Astrocyte (in vitro differentiated cells and primary cell): Measurements from ENCODE around the gene TRAFD1. TPM values are rescaled to one million over a fixed set of nuclear protein-coding genes. Genes with fewer than 3 reads are reported as not detected.
"Not testable (repeated sequence)": the region's sequence is repeated elsewhere in the genome, so short reads cannot be mapped to it uniquely, and the experiment has no call there.

Experiments
- DNase-seq: peaks from one replicate; pipeline ENCODE4 v3.0.0-alpha.2; 2010; ENCODE audit warnings: low read depth
- FAIRE-seq: peaks from 2 replicates; lab custom pipeline; 2011; peaks lifted over from hg19 to GRCh38; lab: Jason Lieb, UNC
- H2AFZ ChIP-seq: 2 replicates; pipeline ENCODE4 v1.6.0; 2012; ENCODE audit warnings: low read depth, low read length, inconsistent platforms
- H3K27ac ChIP-seq: 2 replicates; pipeline ENCODE4 v1.5.1; 2011; ENCODE audit warnings: low read depth, low read length, inconsistent platforms
- H3K27me3 ChIP-seq: 2 replicates; pipeline ENCODE4 v1.6.0; 2011; ENCODE audit warnings: low read length, inconsistent platforms; ENCODE audit not compliant: insufficient read depth
- H3K36me3 ChIP-seq: 2 replicates; pipeline ENCODE4 v1.5.1; 2011; ENCODE audit warnings: low read length, inconsistent platforms; ENCODE audit not compliant: insufficient read depth
- H3K4me1 ChIP-seq: 2 replicates; pipeline ENCODE4 v1.5.1; 2011; ENCODE audit warnings: low read length, inconsistent platforms; ENCODE audit not compliant: insufficient read depth
- H3K4me2 ChIP-seq: 2 replicates; pipeline ENCODE4 v1.6.0; 2012; ENCODE audit warnings: low read length, inconsistent platforms
- H3K4me3 ChIP-seq: 2 replicates; pipeline ENCODE4 v1.5.1; 2011; ENCODE audit warnings: low read depth, mild to moderate bottlenecking, low read length, inconsistent platforms; ENCODE audit not compliant: insufficient read depth
- H3K79me2 ChIP-seq: 2 replicates; pipeline ENCODE4 v1.6.0; 2012; ENCODE audit warnings: mild to moderate bottlenecking, low read length, inconsistent platforms; ENCODE audit not compliant: insufficient read depth
- H3K9ac ChIP-seq: 2 replicates; pipeline ENCODE4 v1.6.0; 2012; ENCODE audit warnings: mild to moderate bottlenecking, low read length, inconsistent platforms
- H3K9me3 ChIP-seq: 2 replicates; pipeline ENCODE4 v1.5.1; 2012; ENCODE audit warnings: low read depth, mild to moderate bottlenecking, low read length, inconsistent platforms; ENCODE audit not compliant: insufficient read depth
- H4K20me1 ChIP-seq: 2 replicates; pipeline ENCODE4 v1.6.0; 2012; ENCODE audit warnings: low read length, inconsistent platforms; ENCODE audit not compliant: insufficient read depth
- H3K27ac Mint-ChIP-seq: one replicate; pipeline ENCODE4 v1.8.0; 2021; ENCODE audit warnings: mild to moderate bottlenecking, mixed read lengths; ENCODE audit not compliant: unreplicated experiment
- H3K27me3 Mint-ChIP-seq: one replicate; pipeline ENCODE4 v1.8.0; 2021; ENCODE audit warnings: low read depth, mixed read lengths; ENCODE audit not compliant: unreplicated experiment
- H3K36me3 Mint-ChIP-seq: one replicate; pipeline ENCODE4 v1.8.0; 2021; ENCODE audit warnings: low read depth, mixed read lengths; ENCODE audit not compliant: unreplicated experiment
- H3K4me1 Mint-ChIP-seq: one replicate; pipeline ENCODE4 v1.8.0; 2021; ENCODE audit warnings: low read depth, mixed read lengths; ENCODE audit not compliant: unreplicated experiment
- H3K4me3 Mint-ChIP-seq: one replicate; pipeline ENCODE4 v1.8.0; 2021; ENCODE audit warnings: mild to moderate bottlenecking, moderate library complexity, mixed read lengths; ENCODE audit not compliant: unreplicated experiment
- H3K9me3 Mint-ChIP-seq: one replicate; pipeline ENCODE4 v1.8.0; 2021; ENCODE audit warnings: mild to moderate bottlenecking, mixed read lengths; ENCODE audit not compliant: unreplicated experiment
- CTCF ChIP-seq: IDR thresholded peaks from 2 replicates; pipeline ENCODE4 v1.5.1; 2011; ENCODE audit warnings: low read depth, mild to moderate bottlenecking, inconsistent platforms, low read length, moderate library complexity; ENCODE audit not compliant: insufficient read depth
- EZH2 ChIP-seq: IDR thresholded peaks from 2 replicates; pipeline ENCODE4 v1.6.1; 2012; ENCODE audit warnings: mild to moderate bottlenecking, low read length, inconsistent platforms; ENCODE audit not compliant: insufficient read depth
- total RNA-seq: library from RNA; stranded (reverse); gene quantifications from 2 replicates; pipeline ENCODE4 v1.2.1, GENCODE V29; 2021

Gene TRAFD1
- total RNA-seq, 1 donor from 2014 or later: 35.6 TPM

GRCh38 chr12:112108202-112109079, 16.9 kb upstream of the TRAFD1 start, which contains the start of gene NAA25:
TSS of gene NAA25 (minus strand) at chr12:112108783. CDS start at chr12:112108773, 10 bp downstream.
- Histone ChIP-seq H3K27me3 (no peaks in the 10 kb centered on the region), H3K27ac (peak within 1 kb of the TSS; percentile 87), H4K20me1 (peaks cover 46% of the 10 kb centered on the region), H3K9ac (peak within 1 kb of the TSS; percentile 94), H3K4me2 (peak within 1 kb of the TSS; percentile 91), H3K79me2 (peaks cover 57% of the 10 kb centered on the region), H3K4me3 (peak within 1 kb of the TSS; percentile 78), H3K4me1 (peaks cover 18% of the 10 kb centered on the region), H3K9me3 (no peaks in the 10 kb centered on the region), H2AFZ (peak within 1 kb of the TSS; percentile 93), H3K36me3 (peaks cover 3% of the 10 kb centered on the region)
- Mint-ChIP-seq H3K4me1 (peaks cover 21% of the 10 kb centered on the region), H3K4me3 (peak within 1 kb of the TSS; percentile 99), H3K27ac (peak within 1 kb of the TSS; percentile 99), H3K27me3 (no peaks in the 10 kb centered on the region), H3K9me3 (no peaks in the 10 kb centered on the region), H3K36me3 (peaks cover 2% of the 10 kb centered on the region)
- TF ChIP-seq EZH2 (no peak), CTCF (no peak)
- no peak for FAIRE-seq
- peak; percentile 60 for DNase-seq

- not testable (repeated sequence) for FAIRE-seq, H2AFZ ChIP-seq, H3K27ac ChIP-seq, H3K9me3 Mint-ChIP-seq, H3K4me3 Mint-ChIP-seq, H3K27ac Mint-ChIP-seq, H3K4me3 ChIP-seq, H3K9me3 ChIP-seq, H3K36me3 Mint-ChIP-seq, H3K27me3 ChIP-seq, H3K27me3 Mint-ChIP-seq, H3K36me3 ChIP-seq, H3K9ac ChIP-seq, DNase-seq, H3K4me2 ChIP-seq
- peaks cover 22% of the 10 kb centered on the region for H4K20me1 ChIP-seq
- H3K4me1 ChIP-seq: peaks cover 15% of the 10 kb centered on the region
- H3K4me1 Mint-ChIP-seq: peaks cover 11% of the 10 kb centered on the region
- peaks cover 31% of the 10 kb centered on the region for H3K79me2 ChIP-seq
These were observed 14.3 kb upstream of the TRAFD1 start for GRCh38 chr12:112110787-112111662.

- TF ChIP-seq CTCF: no peak
- no peaks in the 10 kb centered on the region for H3K9me3 Mint-ChIP-seq
- Histone ChIP-seq H3K27me3 (no peaks in the 10 kb centered on the region), H3K4me1 (peaks cover 17% of the 10 kb centered on the region), H3K36me3 (no peaks in the 10 kb centered on the region), H3K4me3 (no peak overlapping the region), H3K27ac (no peak overlapping the region), H3K9me3 (no peaks in the 10 kb centered on the region), H3K4me2 (no peak overlapping the region), H4K20me1 (peaks cover 13% of the 10 kb centered on the region), H3K9ac (no peak overlapping the region), H2AFZ (no peak overlapping the region), H3K79me2 (peaks cover 22% of the 10 kb centered on the region)
- FAIRE-seq (no peak), DNase-seq (no peak)
- H3K36me3 Mint-ChIP-seq: no peaks in the 10 kb centered on the region
- H3K27me3 Mint-ChIP-seq: no peaks in the 10 kb centered on the region
- H3K27ac Mint-ChIP-seq: no peak overlapping the region
- H3K4me1 Mint-ChIP-seq: peaks cover 9% of the 10 kb centered on the region
- no peak overlapping the region for H3K4me3 Mint-ChIP-seq
These were observed 13.4 kb upstream of the TRAFD1 start for GRCh38 chr12:112111931-112112330.
